ENCODE measurements around the gene EVPLL.
"Not testable (repeated sequence)": the region's sequence is repeated elsewhere in the genome, so short reads cannot be mapped to it uniquely, and the experiment has no call there.

The EVPLL gene

GRCh38 chr17:18379246-18380146 is 1.9 kb downstream of the EVPLL start:
- DNase-seq = no peak

DNA sequence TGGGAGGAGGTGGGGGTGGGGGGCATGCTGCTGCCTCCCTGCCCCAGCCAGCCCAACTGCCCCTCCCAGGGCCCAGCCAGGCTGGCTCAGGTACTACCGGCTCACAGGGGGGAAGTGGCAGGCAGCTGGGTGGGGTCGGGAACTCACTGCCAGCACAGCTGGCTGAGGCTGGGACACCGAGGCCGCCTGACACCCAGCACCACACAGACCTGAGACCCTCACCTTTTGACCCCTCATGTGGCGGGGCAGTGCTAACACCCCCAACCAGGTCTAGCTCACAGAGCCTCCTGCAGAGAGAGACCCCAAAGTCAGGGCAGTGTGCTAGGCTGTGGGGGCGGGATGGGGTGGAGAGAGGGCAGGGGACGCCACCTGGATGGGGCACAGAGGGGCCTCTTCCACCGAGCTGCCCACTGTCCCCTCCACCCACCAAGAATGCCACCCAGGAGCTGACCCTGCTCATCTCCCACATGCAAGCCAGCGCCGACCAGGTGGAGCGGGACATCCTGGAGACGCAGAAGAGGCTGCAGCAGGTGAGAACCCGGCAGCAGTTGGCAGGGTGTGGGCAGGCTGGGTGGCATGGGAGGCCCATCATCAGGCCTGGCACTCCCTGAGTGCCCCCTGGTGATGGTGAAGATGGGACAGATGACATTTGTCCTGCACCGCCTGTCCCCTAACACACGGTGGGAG is 3.0 kb downstream of the EVPLL start:
- no peak for DNase-seq

DNA sequence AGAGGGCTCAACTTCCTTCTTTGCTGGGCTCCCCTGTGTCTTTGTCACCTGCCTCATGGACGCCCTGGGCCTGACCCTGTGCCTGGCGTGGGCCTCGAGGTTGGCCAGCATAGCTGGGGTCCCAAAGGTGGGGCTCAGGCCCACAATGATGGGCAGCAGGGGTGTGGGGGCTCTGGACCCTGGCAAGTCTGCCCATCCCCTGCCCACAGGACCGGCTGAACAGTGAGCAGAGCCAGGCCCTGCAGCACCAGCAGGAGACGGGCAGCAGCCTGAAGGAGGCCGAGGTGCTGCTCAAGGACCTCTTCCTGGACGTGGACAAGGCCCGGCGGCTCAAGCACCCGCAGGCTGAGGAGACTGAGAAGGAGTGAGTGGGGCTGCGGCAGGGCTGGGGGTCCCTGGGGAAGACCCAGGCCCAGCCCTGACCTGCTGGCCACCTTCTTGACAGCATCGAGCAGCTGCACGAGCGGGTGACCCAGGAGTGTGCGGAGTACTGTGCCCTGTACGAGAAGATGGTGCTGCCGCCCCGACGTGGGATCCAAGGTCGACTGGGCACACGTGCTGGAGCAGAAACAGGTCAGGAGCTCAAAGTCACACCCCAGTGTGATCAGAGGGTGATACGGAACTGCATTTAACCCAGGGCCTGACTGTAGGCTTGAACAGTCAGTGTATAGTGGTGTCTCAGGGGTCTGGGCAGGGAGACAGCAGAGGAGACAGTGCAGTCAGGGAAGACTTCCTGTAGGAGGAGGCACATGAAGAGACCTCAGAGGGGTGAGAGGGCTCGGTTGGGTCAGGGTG is 3.8 kb downstream of the EVPLL start:
- DNase-seq = no peak

DNA sequence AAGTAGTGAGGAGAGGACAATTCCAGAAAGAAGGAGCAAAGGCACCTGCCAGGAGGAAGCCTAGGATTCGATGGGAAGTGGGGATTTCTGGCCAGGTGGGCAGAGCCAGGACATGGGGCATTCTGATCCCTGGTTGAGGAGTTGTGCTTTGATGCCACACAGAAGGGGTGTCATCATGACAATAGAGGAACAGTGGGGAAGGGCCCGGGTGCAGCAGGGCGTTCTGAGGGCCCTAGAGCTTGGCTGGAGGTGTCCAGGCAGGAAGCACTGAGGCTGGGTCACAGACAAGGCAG is 4.3 kb downstream of the EVPLL start:
- DNase-seq = no peak

DNA sequence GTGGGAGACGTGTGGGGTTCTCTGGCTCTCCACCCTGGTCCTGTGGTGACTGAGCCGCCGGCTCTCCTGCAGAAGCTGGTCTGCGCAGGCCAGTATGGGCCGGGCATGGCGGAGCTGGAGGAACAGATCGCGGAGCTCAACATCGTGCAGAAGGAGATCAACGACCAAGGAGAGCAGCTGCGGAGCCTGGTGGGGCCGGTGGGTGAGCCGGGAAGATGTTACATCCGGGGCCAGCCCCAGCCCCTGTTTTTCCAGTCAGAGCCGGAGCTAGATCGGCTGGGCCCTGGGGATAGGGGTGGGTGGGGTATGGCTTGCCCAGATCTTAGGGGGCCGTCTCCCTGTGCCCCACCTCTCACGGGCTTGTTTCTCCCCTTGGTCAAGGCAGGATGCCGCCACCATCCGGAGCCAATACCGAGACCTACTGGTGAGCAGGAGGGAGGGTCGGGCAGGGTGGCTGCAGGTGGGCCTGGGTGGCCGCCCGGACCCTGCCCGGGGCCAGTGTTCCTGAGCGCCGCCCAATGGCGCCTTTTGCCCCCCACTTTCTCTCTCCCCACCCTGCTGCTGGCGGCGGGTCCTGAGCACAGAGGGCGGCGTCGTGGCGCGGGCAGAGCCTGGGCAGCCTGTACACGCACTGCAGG is 5.0 kb downstream of the EVPLL start:
- DNase-seq = no peak

DNA sequence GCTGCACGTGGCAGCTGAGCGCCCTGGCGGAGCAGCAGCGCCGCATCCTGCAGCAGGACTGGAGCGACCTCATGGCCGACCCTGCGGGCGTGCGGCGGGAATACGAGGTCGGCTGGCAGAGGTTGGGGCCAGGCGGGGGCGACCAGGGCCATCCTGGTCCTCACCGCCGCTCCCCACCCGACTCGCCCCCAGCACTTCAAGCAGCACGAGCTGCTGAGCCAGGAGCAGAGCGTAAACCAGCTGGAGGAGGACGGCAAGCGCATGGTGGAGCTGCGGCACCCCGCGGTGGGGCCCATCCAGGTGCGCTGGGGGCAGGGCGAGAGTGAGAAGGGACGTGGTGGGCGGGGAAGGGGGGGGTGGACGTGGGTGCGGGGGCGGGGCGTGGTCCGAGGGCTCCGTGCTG is 5.5 kb downstream of the EVPLL start:
- not testable (repeated sequence) for DNase-seq

- DNase-seq = not testable (repeated sequence)
Measured at GRCh38 chr17:18384271-18384670, 6.7 kb downstream of the EVPLL start.

GRCh38 chr17:18387583-18387982 is 10.0 kb downstream of the EVPLL start:
- not testable (repeated sequence) for DNase-seq

DNA sequence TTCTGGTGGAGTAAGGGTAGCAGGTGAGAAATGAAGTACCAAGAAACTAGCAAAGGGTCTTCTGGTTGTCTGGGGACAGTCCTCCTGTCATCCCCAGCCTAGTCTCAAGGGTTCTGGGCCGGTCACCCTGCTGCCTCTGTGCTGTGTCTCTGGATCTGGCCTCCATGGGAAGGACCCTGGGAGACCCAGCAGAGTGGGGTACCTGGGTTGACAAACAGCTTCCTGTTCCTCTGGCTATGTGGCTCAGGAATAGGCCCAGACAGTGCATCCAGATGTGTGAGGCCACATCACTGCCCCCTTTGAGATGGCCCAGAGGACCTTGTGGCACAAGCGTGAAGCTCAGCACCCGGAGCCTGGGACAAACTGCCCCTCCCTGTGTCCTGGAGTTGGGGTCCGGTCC is 10.7 kb downstream of the EVPLL start:
- DNase-seq = not testable (repeated sequence)

DNA sequence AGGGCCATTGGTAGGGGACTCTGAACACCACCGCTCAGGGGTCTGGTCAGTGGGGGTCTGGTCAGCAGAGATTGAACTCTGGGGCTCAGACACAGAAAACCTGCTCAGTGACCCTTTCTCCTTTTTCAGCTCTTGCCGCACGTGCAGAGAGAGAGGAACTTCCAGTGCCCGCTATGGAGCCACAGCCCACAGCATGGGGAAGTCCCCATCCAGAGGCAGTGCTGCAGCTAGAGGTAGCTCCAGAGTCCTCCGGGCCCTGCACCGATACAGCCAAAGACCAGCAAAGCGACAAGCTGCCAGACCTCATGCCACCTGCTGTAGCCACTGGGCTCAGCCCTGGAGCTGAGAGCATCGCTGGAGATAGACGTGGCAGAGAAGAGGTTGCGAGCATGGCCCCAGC is 11.2 kb downstream of the EVPLL start:
- DNase-seq = not testable (repeated sequence)

DNA sequence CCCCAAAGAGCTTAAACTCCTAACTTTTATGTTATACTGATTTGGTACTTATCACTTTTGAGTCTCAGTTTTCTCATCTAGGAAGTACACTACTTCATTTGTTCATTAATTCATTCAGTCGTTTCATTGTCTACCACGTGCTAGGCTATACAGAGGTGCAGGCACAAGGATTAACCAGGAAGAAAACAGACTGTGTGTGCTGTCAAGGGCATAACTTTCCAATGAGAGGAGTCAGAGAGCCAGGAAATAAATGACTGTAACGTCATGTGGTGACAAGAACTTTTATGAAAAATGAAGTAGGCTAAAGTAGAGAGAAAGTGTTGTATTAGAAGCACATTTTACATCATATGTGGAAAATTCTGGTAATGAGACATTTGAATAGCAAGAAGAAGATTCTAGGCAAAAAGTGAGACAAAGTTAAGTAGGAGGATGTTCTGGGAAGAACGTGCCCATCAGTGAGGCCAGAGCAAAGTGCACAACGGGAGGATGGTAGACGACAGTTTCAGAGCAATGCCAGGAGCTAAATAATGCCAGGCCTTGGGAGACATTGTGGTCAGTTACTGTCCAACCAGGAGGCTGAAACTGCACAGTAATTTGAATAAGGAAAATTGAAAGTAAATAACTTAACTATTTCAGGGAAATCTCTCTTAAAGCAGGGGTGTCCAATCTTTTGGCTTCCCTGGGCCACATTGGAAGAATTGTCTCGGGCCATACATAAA is 24.5 kb downstream of the EVPLL start:
- DNase-seq = not testable (repeated sequence)

DNA sequence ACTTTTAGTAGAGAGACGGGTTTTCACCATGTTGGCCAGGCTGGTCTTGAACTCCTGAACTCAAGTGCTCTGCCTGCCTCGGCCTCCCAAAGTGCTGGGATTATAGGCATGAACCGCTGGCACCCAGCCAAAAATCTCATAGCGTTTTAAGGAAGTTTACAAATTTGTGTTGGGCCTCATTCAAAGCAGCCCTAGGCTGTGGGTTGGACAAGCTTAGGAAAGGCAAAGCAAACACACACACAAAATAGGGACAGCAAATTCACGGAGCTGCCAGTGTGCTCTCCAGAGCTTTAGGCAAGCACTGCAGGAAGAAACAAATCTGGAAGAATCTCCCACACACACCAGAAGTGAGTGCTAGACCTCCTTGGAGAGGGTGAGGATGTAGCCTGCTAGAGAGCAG is 25.6 kb downstream of the EVPLL start:
- DNase-seq = not testable (repeated sequence)

- not testable (repeated sequence) for DNase-seq
Measured at GRCh38 chr17:18403604-18404003, 26.0 kb downstream of the EVPLL start.

- not testable (repeated sequence) for DNase-seq
Measured at GRCh38 chr17:18408906-18409305, 31.3 kb downstream of the EVPLL start.

- DNase-seq = peak; percentile 31
Measured at GRCh38 chr17:18409321-18409720, 31.7 kb downstream of the EVPLL start.

- peak; percentile 30 for DNase-seq
Measured at GRCh38 chr17:18410736-18411135, 33.2 kb downstream of the EVPLL start.

- peak; percentile 63 for DNase-seq
Measured at GRCh38 chr17:18411377-18411864, 33.8 kb downstream of the EVPLL start.

DNA sequence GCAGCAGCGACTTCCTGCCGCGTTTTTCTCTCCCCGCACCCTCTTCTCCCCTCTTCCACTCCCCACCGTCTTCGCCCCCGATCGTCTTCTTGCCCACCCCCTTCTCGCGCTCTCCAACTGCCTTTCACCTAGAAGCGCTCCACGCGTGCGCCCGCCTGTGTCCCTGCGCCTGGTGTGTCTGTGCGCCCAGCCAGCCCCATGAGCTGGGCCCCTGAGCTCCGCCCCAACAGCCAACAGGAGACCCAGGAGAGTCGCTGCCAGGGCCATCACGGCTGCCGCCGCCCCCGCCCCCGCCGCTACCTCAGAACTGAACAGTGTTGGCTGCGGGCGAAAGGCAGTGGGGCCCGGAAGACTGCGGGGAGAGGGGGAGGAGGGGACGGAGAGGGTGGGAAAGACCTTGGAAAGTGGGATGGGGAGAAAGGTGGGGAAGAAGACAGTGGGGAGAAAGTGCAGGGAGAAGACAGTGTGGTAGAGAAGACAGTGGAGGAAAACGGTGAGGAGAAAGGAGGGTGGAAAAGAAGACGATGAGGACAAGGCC is 34.5 kb downstream of the EVPLL start:
- DNase-seq = not testable (repeated sequence)

DNA sequence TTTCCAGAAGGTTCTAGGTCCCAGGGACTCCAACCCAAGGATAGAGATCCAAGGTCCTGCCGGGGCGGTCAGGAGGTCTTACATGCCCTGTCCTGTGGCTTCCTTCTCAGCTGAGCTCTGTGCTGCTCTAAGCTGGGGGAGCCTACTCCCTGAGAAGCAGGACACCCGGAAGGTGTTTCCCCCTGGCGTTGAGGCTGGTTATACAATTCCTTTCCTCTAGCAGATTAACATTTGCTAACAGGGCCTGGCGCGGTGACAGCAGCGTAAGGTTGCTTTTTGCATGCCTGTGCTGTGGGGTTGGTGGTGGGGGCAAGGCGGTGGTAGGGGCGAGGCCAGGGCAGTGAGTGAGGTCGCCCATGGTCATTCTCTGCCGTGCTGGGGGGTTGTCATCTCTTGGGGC is 43.9 kb downstream of the EVPLL start:
- not testable (repeated sequence) for DNase-seq

GRCh38 chr17:18422464-18422863 is 44.9 kb downstream of the EVPLL start:
- not testable (repeated sequence) for DNase-seq

GRCh38 chr17:18423015-18423414 is 45.4 kb downstream of the EVPLL start:
- DNase-seq = not testable (repeated sequence)

- DNase-seq = not testable (repeated sequence)
Measured at GRCh38 chr17:18425593-18425992, 48.0 kb downstream of the EVPLL start.

Measured in fibroblast of skin of right biceps (primary cell).